H9 (cell line): ENCODE data around the gene RPS6KB1. TPM values are rescaled to one million over a fixed set of nuclear protein-coding genes. Genes with fewer than 3 reads are reported as not detected.

Source experiments
- DNase-seq: peaks from one replicate; pipeline ENCODE4 v3.0.0-alpha.2; 2017
- H2AFZ ChIP-seq: one replicate; pipeline ENCODE4 v1.6.1; 2013; ENCODE audit warnings: mild to moderate bottlenecking, low read length, control low read depth, moderate library complexity
- H2AK5ac ChIP-seq: 2 replicates; pipeline ENCODE4 v1.6.1; 2013; ENCODE audit warnings: low read length, control low read depth, mixed read lengths; ENCODE audit not compliant: insufficient read length
- H2BK120ac ChIP-seq: one replicate; pipeline ENCODE4 v1.6.1; 2013; ENCODE audit warnings: low read depth, mild to moderate bottlenecking, low read length, control low read depth, inconsistent platforms; ENCODE audit not compliant: poor library complexity, severe bottlenecking
- H2BK12ac ChIP-seq: 2 replicates; pipeline ENCODE4 v1.6.1; 2013; ENCODE audit warnings: low read length, control low read depth, mixed read lengths, low read depth; ENCODE audit not compliant: insufficient read length
- H2BK15ac ChIP-seq: 2 replicates; pipeline ENCODE4 v1.6.1; 2013; ENCODE audit warnings: low read depth, low read length, control low read depth
- H2BK20ac ChIP-seq: one replicate; pipeline ENCODE4 v1.6.1; 2013; ENCODE audit warnings: low read depth, mild to moderate bottlenecking, low read length, control low read depth, inconsistent platforms; ENCODE audit not compliant: poor library complexity, severe bottlenecking
- H2BK5ac ChIP-seq: 2 replicates; pipeline ENCODE4 v1.6.1; 2013; ENCODE audit warnings: low read length, control low read depth, mixed read lengths; ENCODE audit not compliant: insufficient read length
- H3K14ac ChIP-seq: 2 replicates; pipeline ENCODE4 v1.6.1; 2013; ENCODE audit warnings: low read length, control low read depth; ENCODE audit not compliant: insufficient read depth
- H3K18ac ChIP-seq: 2 replicates; pipeline ENCODE4 v1.6.1; 2013; ENCODE audit warnings: low read depth, mild to moderate bottlenecking, mixed read lengths, low read length, control low read depth; ENCODE audit not compliant: insufficient read length
- H3K23ac ChIP-seq: 2 replicates; pipeline ENCODE4 v1.6.1; 2013; ENCODE audit warnings: low read length, control low read depth, mixed read lengths, low read depth; ENCODE audit not compliant: insufficient read length
- H3K23me2 ChIP-seq: 2 replicates; pipeline ENCODE4 v1.6.1; 2013; ENCODE audit warnings: low read depth, mild to moderate bottlenecking, mixed read lengths, low read length, control low read depth; ENCODE audit not compliant: insufficient read length, poor library complexity, severe bottlenecking
- H3K27ac ChIP-seq: 2 replicates; pipeline ENCODE4 v1.5.1; 2013; ENCODE audit warnings: low read length, control low read depth, mixed read lengths, low read depth; ENCODE audit not compliant: insufficient read length
- H3K27me3 ChIP-seq: 2 replicates; pipeline ENCODE4 v1.6.1; 2013; ENCODE audit warnings: low read length, control low read depth, inconsistent platforms; ENCODE audit not compliant: insufficient read depth
- H3K4ac ChIP-seq: 2 replicates; pipeline ENCODE4 v1.6.1; 2013; ENCODE audit warnings: low read depth, mild to moderate bottlenecking, control low read depth, inconsistent platforms, low read length, moderate library complexity
- H3K4me1 ChIP-seq: 2 replicates; pipeline ENCODE4 v1.6.1; 2013; ENCODE audit warnings: low read length, control low read depth, inconsistent platforms; ENCODE audit not compliant: insufficient read depth
- H3K4me2 ChIP-seq: 2 replicates; pipeline ENCODE4 v1.6.1; 2013; ENCODE audit warnings: low read length, control low read depth, mixed read lengths; ENCODE audit not compliant: insufficient read length, insufficient read depth
- H3K56ac ChIP-seq: 2 replicates; pipeline ENCODE4 v1.6.1; 2013; ENCODE audit warnings: low read depth, mild to moderate bottlenecking, mixed read lengths, low read length, control low read depth; ENCODE audit not compliant: insufficient read length
- H3K79me1 ChIP-seq: 2 replicates; pipeline ENCODE4 v1.6.1; 2013; ENCODE audit warnings: low read depth, mild to moderate bottlenecking, moderate library complexity, low read length, control low read depth, inconsistent platforms; ENCODE audit not compliant: insufficient read depth, poor library complexity, severe bottlenecking
- H3K79me2 ChIP-seq: 2 replicates; pipeline ENCODE4 v1.6.1; 2013; ENCODE audit warnings: low read length, control low read depth, inconsistent platforms; ENCODE audit not compliant: insufficient read depth
- H3K9ac ChIP-seq: 2 replicates; pipeline ENCODE4 v1.6.1; 2013; ENCODE audit warnings: low read length, control low read depth, mixed read lengths; ENCODE audit not compliant: insufficient read length; ENCODE audit errors: extremely low read depth
- H3K9me3 ChIP-seq: one replicate; pipeline ENCODE4 v1.6.1; 2013; ENCODE audit warnings: low read depth, low read length, inconsistent platforms; ENCODE audit not compliant: control insufficient read depth
- H3T11ph ChIP-seq: one replicate; pipeline ENCODE4 v1.6.1; 2013; ENCODE audit warnings: mild to moderate bottlenecking, low read length, control low read depth, inconsistent platforms
- H4K20me1 ChIP-seq: one replicate; pipeline ENCODE4 v1.6.1; 2013; ENCODE audit not compliant: control insufficient read depth, insufficient read length, insufficient read depth
- H4K5ac ChIP-seq: 2 replicates; pipeline ENCODE4 v1.6.1; 2013; ENCODE audit warnings: low read depth, mild to moderate bottlenecking, mixed read lengths, low read length, control low read depth; ENCODE audit not compliant: insufficient read length
- H4K8ac ChIP-seq: replicated peaks from 2 replicates; pipeline ENCODE4 v1.6.1; 2013; ENCODE audit warnings: low read length, control low read depth, mixed read lengths, low read depth; ENCODE audit not compliant: insufficient read length
- H4K91ac ChIP-seq: 2 replicates; pipeline ENCODE4 v1.6.1; 2013; ENCODE audit warnings: low read depth, mild to moderate bottlenecking, moderate library complexity, mixed read lengths, low read length, control low read depth; ENCODE audit not compliant: insufficient read length
- H3K27ac Mint-ChIP-seq, 3 experiments: 2 replicates in 2 of 3; 3 replicates in 1 of 3; pipeline ENCODE4 v1.8.0; 2020 to 2021; ENCODE audit warnings: mixed read lengths in 3 of 3, mild to moderate bottlenecking in 1 of 3, moderate library complexity in 1 of 3
- H3K27me3 Mint-ChIP-seq: 2 replicates; pipeline ENCODE4 v1.8.0; 2021; ENCODE audit warnings: low read depth, mild to moderate bottlenecking, moderate library complexity, mixed read lengths
- H3K36me3 Mint-ChIP-seq, 3 experiments: 2 replicates in 2 of 3; 3 replicates in 1 of 3; pipeline ENCODE4 v1.8.0; 2020 to 2021; ENCODE audit warnings: low read depth in 3 of 3, mixed read lengths in 3 of 3; ENCODE audit not compliant: insufficient read depth in 1 of 3
- H3K4me1 Mint-ChIP-seq, 2 experiments: 2 replicates each; pipeline ENCODE4 v1.8.0; 2020; ENCODE audit warnings: mixed read lengths in 2 of 2
- H3K4me3 Mint-ChIP-seq, 2 experiments: 2 replicates in 1 of 2; 3 replicates in 1 of 2; pipeline ENCODE4 v1.8.0; 2020 to 2021; ENCODE audit warnings: mild to moderate bottlenecking in 2 of 2, mixed read lengths in 2 of 2, moderate library complexity in 1 of 2
- H3K9me3 Mint-ChIP-seq, 2 experiments: 2 replicates in 1 of 2; 3 replicates in 1 of 2; pipeline ENCODE4 v1.8.0; 2020; ENCODE audit warnings: mild to moderate bottlenecking in 2 of 2, mixed read lengths in 2 of 2, moderate library complexity in 1 of 2
- CTCF ChIP-seq: fragments of 200-600 bp; sonication (generic); conservative IDR thresholded peaks from 3 replicates; pipeline ENCODE4 v1.8.0; 2021; ENCODE audit warnings: antibody characterized with exemption, mild to moderate bottlenecking
- WGBS: extraction: QIAGEN DNeasy Blood & Tissue Kit; methylation state at CpG from one replicate; pipeline ENCODE4 v1.1.7; 2013; ENCODE audit warnings: missing lambda C conversion rate, low lambda C conversion rate, mixed read lengths; ENCODE audit not compliant: insufficient read length; ENCODE audit errors: extremely low coverage; 5-methylcytosine and 5-hydroxymethylcytosine counted together
- total RNA-seq: library from RNA; stranded (reverse); gene quantifications from 2 replicates; pipeline ENCODE4 v1.2.1, GENCODE V29; 2021

RPS6KB1 gene
- total RNA-seq, 1 experiment from 2014 or later: 36.1 TPM

- Histone ChIP-seq H3K9me3 (no peaks in the 10 kb centered on the region), H2AFZ (no peak overlapping the region), H4K20me1 (no peaks in the 10 kb centered on the region), H2BK120ac (no peak overlapping the region), H2BK20ac (no peak overlapping the region), H3K79me1 (no peaks in the 10 kb centered on the region), H3K79me2 (no peaks in the 10 kb centered on the region), H3K27me3 (no peaks in the 10 kb centered on the region), H4K5ac (no peak overlapping the region), H3K4me2 (no peak overlapping the region), H2AK5ac (no peak overlapping the region), H3K23ac (no peak overlapping the region), H3T11ph (no peak overlapping the region), H2BK12ac (no peak overlapping the region), H3K9ac (no peak overlapping the region), H3K14ac (no peak overlapping the region), H4K91ac (no peak overlapping the region), H4K8ac (no peak overlapping the region), H3K56ac (no peak overlapping the region), H2BK5ac (no peak overlapping the region), H2BK15ac (no peak overlapping the region), H3K18ac (no peak overlapping the region), H3K23me2 (no peaks in the 10 kb centered on the region), H3K27ac (no peak overlapping the region), H3K4me1 (no peaks in the 10 kb centered on the region), H3K4ac (no peak overlapping the region)
- no peak overlapping the region for H3K4me3 Mint-ChIP-seq
- no peak overlapping the region for H3K27ac Mint-ChIP-seq
- no peak for DNase-seq
- H3K4me1 Mint-ChIP-seq: no peaks in the 10 kb centered on the region
- H3K36me3 Mint-ChIP-seq: peaks cover 10 to 51% (median 31%) of the 10 kb centered on the region in 3 experiments; a peak in 6 of 7 replicates
- H3K27me3 Mint-ChIP-seq: no peaks in the 10 kb centered on the region
- WGBS: no CpG with 5 or more reads among the region's 5 CpGs
- TF ChIP-seq CTCF: no peak
- H3K9me3 Mint-ChIP-seq: no peaks in the 10 kb centered on the region
Observed at GRCh38 chr17:59877965-59878364, 15.0 kb upstream of the RPS6KB1 start.
